NB4 (cell line): Measurements from ENCODE around the gene PDGFC.

Experiments used
- CTCF ChIP-seq: IDR thresholded peaks from one replicate; pipeline ENCODE4 v1.5.1; 2012; ENCODE audit warnings: low read depth, low read length
- MAX ChIP-seq: IDR thresholded peaks from 2 replicates; pipeline ENCODE4 v1.6.1; 2011; ENCODE audit warnings: low read depth, low read length
- POLR2A ChIP-seq: IDR thresholded peaks from 2 replicates; pipeline ENCODE4 v1.6.1; 2011; ENCODE audit warnings: mild to moderate bottlenecking; ENCODE audit not compliant: insufficient read length; ENCODE audit errors: extremely low read depth

GRCh38 chr4:156963419-156963818, 8.2 kb downstream of the PDGFC start:
- no peak for TF ChIP-seq CTCF
- TF ChIP-seq POLR2A = no peak
- TF ChIP-seq MAX = no peak
